SKM-1 treated with dmso at 0.1 percent for 144 hours (cell line): ENCODE results near the gene METTL21C.
A peak's percentile ranks its signal among the peaks of the same experiment; 100 is the strongest.

ENCODE experiments used
- DNase-seq: peaks from one replicate; lab custom pipeline; 2025; ENCODE audit not compliant: unreplicated experiment; lab: John Stamatoyannopoulos, UW

The METTL21C gene

GRCh38 chr13:102697929-102698648, 3.2 kb upstream of the METTL21C start:
- no peak for DNase-seq

- no peak for DNase-seq
These were observed 2.4 kb upstream of the METTL21C start for GRCh38 chr13:102697264-102697663.

DNA sequence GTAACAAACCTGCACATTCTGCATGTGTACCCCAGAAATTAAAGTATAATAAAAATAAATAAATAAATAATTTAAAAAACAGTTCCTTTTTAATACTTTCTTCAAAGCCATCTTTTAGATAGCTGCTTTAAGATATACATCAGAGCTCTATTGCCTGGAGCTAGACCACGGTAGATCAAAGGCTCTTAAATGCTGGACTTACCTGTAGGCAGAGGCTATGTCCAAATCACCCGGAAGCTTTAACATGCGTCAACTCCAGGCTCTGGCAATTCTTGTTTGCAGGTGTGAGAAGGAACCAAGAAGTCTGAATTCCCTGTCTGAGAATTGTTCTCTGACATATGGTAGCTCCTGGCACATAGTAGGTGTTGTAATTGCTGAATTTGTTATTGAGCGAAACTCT, 1.6 kb upstream of the METTL21C start:
- DNase-seq = no peak

DNA sequence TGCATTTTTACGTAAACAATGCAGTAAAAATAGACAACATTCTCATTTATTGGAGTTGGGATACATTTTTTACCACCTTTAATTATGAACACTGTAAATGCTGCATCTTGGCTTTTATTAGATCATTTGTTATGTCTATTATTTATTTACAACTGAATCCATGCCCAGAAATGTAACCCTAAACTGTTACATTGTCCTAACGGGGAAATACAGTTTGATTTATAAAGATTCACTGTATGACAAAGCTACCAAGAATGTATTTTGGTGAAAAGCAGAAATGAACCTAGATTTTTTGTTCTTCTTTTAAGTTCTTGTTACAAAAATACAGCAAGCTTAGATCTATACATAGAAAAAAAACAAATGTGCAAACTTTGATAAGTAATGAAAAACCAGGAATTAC, 1.1 kb downstream of the METTL21C start:
- no peak for DNase-seq

GRCh38 chr13:102693250-102693649, 1.6 kb downstream of the METTL21C start:
- no peak for DNase-seq

DNA sequence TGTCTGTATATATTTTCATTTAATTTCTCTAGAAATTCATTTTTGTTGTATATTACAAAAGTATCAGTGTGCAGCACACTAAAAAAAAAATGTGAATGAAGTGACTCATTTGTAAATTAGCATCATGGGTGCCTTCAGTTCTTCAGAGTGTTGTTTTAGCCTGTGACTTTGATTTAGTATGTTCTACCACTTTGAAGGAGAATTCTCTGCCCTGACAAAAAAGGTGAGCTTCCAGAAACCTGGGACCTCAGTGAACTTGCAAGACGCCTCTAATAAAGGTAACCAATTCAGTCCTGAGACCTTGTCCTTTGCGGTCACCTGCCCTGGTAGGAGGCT, 2.4 kb downstream of the METTL21C start:
- DNase-seq = no peak

GRCh38 chr13:102690883-102691282, 4.0 kb downstream of the METTL21C start:
- DNase-seq = no peak

DNA sequence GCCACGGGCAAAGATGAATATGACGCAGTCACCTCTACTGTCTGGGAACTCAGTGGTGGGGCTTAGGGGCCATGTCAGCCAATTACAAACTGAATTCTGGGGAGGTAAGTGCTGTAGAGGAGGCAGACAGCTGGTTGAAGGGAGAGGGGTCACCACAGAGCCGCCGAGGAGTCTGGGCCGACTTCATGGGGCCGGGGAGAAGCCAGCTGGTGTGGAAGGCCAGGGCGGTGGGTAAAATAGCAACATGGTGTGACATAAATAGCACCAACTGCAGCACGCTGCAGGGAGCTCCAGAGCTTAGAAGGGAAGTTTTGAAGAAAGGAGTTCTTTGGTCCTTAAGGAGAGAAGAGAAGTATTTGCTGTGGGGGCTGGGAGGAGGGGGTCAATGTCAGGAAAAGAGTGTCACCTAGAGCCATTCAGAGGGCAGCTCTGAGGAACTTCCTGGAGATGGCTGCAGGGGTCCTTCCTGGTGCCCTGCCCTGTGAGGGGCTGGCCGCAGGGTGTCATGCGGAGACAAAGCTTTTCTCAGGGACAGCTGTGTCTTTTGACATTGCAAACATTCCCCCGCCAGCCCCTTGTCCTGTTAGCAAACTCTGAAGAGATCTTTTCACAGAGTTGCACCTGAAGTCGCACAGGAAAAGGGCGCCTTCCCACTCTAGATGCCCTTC, 6.4 kb downstream of the METTL21C start:
- no peak for DNase-seq

DNA sequence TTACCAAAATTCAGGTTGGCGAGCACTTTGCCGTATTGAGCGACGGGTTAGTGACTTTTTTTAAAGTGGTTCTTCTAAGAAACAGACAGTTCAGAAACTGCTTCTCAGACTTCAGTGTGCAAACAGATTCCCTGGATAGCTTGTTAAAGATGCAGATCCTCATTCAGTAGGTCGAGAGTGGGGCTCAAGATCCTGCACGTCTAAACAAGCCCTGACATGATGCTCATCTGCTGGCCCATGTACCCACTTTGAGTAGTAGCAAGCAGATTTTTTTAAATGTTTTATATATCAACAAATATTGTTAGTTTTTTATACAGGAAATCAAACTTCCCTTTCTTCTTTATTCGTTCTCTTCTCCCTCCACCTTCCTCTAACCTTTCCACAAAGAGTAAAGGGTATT, 7.3 kb downstream of the METTL21C start:
- DNase-seq = no peak

DNA sequence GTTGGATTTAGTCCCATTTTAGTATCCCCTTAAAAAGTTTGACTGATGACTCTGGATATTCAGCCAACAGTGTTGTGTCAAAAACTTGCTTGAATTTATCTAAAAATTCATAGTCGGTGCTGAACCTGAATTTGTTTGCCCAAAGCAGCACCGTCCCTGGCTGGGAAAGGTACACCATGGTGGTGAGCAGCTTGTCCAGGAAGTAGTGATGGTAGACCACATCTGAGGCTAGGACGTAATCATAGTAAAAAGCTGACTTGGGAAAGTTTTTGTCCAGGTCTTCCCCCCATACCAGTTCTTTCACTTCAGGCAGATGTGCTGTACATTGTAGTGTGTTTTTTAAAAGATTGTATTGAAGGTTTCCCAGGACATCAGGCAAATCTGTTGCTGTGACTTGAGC, 8.8 kb downstream of the METTL21C start:
- no peak for DNase-seq

GRCh38 chr13:102683637-102684036, 11.2 kb downstream of the METTL21C start:
- DNase-seq = no peak

DNA sequence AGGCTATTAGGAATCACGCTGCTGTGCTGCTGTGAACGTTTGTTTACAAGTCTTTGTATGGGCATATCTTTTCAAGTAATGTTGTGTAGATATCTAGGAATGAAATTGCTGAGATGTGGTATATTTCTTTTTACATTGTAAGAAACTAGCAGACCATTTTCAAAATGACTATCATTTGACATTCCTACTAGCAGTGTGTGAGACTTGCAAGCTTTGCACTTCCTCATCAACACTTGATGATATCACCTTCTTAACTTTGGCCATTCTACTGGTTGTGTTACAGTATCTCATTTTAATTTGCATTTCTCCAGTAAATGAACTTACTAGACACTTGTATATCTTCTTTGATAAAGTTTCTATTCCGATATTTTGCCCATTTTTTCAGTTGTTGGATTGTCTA, 12.1 kb downstream of the METTL21C start:
- DNase-seq = no peak

GRCh38 chr13:102682211-102682610, 12.6 kb downstream of the METTL21C start:
- no peak for DNase-seq

DNA sequence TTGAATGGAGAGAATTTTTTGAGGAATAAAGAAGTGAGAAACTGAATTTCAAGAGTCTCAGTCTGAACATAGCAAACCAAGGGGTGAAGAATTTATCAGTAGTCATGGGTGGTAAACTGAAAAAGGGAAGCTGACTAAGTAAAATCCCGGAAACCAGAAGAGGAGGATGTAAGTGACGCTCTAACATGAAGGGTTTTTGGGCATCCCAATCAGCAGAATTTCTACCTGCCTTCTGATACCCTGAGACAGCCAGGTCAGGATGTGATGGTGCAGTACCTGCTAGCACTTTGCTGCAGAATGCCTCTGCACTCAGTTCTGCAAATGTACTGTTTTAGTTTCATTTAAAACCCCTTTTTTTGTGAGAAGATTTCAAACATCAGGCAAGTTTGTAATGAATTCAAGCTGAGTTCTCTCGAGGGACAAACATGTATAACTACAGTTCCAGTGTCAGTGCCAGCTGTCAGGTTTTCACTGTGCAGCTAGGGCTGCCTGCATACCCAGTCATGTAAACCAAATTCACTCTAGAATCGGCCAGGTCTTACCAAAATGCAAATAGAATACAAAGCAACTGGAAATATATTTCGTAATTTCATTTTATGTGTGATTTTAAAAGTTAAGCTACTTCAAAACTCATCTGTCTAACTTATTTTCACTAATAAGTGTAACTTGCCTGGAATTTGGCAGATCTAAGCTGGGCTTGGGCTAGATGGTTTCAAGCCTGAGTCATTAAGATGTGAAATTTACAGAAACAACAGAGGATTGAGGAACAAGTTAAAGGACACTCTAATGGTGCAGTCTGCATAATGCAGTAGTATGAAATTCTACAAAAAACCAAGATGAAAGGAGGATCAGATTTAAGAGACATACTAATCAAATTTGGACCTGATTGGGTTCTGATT, 13.8 kb downstream of the METTL21C start:
- peak; percentile 79 for DNase-seq

DNA sequence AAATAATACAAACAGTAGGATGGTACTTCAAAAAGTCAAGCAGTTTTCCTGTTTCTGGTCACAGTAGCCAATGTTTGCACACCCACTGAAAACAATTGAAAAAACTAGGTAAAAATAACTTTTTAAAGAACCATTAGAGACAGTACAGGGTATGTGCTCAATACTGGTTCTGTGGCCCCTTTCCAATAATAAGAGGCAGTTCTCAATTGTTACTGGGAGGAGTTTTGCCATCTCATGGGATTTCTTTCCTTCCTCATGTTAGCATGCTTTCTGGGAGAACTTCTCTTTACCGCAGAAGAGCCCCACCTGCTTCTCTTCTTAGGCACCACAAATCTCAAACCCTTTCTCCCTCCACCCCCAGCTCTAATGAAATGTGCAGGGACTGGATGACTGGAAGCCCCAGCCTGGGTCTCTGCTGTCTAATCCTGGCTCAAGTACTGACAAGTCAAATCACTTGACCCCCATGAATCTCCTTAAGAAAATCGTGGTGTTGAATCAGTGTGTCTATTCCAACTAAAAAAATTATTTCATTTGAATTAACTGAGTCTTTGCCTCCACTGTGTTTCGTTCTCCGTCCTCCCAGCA, 14.6 kb downstream of the METTL21C start:
- no peak for DNase-seq

GRCh38 chr13:102679449-102680132, 15.3 kb downstream of the METTL21C start:
- no peak for DNase-seq

DNA sequence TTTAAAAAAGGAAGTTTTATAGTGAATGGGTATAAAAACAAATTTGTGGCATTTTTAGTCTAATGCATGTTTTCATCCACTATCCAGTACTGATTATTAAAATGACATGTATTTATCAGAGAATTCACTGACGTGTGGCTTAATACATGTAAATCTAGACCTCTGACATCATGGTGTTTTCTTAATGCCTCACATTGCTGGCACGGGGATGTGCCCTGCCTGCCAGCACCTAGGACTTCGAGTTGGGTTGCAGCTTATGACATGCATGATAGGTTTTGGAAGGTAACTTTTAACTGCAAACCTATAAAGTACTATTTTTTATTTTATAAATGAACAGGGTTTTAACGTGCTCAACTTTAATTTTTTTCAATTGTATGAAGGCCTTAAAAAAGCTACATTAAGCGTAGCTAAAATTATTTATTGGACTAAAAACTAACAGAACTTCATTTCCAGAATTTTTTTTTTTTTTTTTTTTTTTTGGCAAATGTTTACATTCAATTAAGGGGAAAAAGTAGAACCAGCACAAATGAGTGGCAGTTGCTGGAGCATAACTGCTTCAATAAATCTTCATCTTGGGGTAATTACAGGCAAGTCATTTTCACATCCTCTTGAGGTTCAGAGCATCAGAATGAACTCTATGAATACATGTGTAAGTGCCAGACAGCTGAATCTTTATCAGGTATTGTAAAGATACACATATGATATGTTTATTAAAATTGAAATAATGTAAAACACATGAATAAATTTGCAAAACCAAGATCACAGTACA, 16.3 kb downstream of the METTL21C start:
- no peak for DNase-seq

GRCh38 chr13:102677122-102677521, 17.7 kb downstream of the METTL21C start:
- DNase-seq = no peak

DNA sequence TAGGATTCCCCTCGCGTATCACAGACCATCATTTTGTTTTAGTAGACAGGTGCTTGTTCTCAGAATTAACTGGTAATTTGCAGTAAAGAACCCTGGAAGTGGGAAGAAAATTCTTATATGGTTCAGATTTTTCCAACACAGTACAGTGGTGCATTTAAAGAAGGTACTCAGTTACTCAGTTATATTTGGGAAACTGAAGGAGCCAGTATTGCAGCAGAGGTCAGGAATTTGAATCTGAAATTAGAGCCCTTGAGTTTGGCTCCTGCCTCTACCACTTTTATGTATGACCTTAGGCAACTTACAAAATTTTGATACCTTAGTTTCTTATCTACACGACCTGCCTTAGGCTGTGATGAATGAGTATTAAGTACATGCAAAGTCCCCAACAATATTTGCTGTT, 19.7 kb downstream of the METTL21C start:
- no peak for DNase-seq

DNA sequence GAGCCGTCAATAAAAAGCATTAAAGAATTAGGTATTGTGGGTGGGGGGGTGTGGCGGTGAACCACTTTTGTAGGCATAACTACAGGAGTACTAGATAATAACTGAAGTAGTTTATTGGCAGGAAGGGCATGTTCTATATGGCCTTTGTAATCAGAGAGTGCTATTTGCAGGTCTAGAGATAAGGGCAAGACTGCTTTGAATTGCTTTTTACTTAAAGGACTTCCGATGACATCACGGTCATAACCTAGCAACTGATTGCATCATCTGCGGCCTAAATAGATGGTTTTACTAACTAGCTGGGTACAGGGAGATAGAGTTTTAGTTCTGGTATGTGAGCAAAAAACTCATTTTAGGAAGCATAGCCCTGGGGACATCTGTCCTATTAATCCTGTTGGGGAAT, 24.7 kb downstream of the METTL21C start:
- DNase-seq = no peak
